GM19193 (cell line): Measurements from ENCODE around the gene DDC.

Experiments
- POLR2A ChIP-seq: IDR thresholded peaks from 4 replicates; pipeline ENCODE4 v1.6.1; 2011; ENCODE audit not compliant: insufficient read depth, insufficient read length; ENCODE audit errors: extremely low read depth

DDC gene

DNA sequence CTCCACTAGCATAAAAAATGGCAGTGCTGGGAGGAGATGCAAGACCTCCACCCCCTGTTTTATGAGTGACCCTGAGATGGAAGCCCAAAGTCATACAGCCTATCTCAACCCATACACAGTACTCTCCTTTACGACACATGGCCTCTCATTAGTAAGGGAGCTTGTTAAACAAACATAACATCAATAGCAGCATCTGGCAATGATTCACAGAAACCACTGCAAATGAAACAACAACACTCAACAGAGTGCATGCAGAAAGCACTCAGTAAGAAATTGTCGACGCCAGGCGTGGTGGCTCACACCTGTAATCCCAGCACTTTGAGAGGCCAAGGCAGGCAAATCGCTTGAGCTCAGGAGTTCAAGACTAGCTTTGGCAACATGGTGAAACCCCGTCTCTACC lies 87.6 kb downstream of the DDC start:
- no peak for TF ChIP-seq POLR2A

DNA sequence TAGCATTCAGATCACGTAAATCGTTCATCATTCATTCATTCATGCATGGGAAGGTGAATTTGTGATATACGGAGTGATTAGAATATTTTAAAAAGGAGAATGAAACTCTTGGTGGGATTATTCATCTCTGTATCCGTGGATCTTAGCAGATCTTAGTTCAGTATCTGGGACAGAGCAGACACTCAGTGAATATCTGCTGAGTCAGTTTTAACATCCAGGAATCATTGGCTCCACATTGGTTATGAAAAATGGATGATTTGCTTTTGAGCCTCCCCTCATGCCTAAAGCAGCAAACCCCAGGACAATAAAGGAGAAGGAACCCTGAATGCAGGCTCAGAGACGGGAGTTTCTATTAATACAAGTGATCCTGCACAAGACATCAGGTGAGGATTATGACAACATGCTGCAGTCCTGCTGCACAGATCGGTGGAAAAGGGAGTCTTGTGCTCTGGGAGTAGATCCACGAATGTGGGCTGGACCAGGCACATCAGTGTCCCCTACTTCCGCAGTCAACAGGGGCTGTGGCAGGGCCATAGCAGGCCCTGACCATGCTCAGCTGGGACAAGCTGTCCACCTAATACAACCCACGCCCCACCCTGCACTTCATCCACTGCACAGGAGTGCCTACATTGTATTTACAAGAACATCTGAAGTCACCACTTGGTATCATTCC lies 88.1 kb downstream of the DDC start:
- no peak for TF ChIP-seq POLR2A

DNA sequence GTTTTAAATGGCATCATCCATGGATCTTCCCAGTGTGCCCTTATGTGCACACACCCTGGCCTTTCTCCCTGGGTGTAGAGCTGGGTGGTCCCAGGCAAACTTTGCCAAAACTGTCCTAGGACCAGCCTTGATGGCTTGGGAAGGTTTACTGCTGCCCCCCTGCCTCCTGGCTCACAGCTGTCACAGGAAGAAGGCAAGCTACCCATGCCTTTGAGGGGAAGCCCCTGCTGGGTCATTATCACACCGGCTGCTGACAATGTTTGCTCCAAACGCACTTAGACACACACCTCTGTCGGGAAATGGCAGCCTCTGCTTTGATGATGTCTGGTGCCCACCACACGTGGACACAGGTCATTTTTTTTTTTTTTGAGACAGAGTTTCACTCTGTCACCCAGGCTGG lies 89.9 kb downstream of the DDC start:
- TF ChIP-seq POLR2A = no peak

DNA sequence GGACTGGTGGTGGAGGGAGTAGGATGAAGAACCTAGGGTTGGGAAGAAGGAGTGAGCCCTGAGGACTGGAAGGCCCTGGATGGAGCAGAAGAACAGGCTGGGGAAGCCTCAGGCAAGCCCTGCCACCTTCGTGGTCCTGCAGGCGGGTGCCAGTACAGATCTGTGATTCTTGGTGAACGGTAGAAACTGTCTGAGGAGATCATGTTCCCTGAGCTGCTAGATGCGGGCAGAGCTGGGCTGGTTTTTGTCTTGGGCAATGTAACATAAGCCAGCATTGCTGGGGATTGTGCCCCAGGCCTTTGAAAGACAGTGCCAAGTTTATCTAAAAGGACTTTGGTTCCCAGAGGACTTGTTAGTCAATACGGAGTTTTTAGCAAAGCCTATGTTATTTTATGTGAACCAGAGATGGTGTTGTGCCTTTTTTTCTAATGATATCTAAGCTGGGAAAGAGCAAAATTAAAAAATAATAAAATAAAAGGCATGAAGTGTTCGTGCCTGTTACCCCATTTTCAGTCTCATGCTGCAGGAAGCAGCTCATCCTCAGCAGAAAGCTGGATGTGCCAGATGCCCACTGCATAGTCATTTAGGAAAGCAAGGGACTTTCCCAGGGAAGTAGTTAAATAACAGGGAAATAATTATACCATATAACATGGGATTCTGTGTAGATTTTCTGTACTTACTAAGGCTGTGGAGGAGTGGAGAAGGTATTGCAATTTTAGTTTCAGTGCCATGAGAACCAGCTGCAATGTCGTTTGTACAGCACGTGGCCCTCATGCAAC lies 90.6 kb downstream of the DDC start:
- no peak for TF ChIP-seq POLR2A

DNA sequence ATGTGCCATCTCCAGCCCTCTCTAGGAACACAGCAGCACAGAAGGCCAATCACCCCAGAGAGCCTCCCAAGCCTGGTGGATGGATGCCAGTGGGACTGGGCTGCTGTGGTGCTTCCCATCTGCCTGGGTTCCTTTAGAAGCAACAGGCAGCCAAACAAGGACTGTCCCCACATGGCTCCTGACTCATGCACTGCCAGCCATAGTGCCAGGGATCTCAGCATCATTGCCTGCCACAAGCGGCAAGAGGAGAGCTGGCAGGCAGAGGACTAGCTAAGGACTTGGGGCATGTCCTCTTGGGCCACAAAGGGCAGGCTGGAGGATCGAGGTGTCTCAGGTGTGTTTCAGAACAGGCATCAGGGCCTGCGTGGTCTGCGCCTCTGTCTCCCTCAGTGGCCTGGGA lies 91.7 kb downstream of the DDC start:
- TF ChIP-seq POLR2A = no peak

DNA sequence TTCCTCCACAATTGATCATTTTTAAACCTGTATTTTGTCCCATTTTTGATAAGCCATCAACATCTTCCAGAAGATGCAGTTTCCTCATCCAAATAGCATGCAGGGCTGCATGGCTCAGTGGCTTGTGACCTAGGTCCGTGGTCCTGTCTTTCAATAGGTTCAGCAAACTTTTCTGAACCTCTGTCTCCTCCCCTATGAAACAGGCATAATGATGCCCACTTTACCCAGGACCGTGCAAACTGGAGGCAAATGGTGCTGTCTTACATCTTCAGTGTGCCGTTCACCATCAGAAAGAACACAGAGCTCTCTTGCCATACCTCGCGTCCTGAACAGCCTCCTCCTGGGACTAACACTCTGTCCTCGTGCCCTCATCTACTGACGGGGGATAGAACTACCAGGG lies 92.8 kb downstream of the DDC start:
- no peak for TF ChIP-seq POLR2A

DNA sequence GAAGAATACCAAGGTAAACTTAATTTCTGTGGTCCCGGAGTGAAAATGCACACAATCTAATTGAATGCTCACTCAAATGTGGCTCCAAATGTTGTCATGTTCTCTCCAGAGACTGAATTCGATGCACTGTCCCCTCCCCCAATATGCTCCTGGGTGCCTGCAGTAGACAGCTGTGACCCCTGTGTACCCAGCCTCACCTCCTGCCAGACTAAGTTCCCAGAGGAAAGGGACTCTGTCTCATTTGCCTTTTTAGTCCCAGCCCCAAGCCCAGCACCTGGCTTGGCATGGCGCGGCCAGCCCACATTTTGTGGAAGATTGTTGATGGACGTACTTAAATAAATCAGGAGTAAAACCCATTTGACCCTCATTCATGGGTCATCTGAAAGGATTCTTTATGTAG lies 93.2 kb downstream of the DDC start:
- no peak for TF ChIP-seq POLR2A

DNA sequence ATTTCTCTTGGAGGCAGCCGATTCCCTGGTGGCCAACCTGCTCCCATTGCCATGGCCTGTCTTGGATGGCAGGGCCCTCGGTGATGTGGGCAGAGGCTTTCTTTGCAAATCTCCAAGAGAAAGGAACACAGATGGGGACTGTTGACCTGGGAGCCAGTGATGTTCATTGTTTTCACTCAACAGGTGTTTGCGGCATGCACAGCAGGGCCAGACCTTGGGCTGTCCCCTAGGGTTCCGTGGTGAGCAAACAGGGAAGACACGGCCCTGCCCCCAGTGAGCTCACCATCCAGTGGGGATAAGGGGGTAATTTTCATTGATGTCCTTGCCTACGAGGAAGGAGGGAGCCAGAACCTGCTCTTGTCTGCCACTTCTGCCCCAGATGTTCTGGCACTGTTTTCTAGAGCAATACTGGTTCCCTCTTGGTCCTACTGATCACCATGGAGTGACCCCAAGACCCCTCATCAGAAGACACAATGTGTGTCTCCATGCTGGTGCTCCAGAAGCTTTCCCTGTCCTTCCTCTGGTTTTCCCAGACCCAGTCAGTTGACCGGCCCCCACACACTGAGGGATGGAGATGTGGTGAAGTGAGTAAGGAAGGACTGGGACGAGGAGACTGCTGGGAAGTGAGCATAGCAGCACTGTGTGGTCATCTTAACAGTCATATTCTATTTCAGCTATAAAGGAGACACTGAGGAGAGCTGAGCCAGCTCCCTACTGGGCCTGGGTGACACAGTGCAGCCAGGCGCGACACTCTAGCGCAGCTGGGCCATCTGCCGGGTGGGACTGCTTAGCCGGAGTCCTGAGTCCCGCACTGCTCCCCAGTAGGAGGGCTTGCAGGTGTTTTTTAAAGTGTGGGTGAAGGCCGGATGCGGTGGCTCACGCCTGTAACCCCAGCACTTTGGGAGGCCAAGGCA lies 94.7 kb downstream of the DDC start:
- no peak for TF ChIP-seq POLR2A

DNA sequence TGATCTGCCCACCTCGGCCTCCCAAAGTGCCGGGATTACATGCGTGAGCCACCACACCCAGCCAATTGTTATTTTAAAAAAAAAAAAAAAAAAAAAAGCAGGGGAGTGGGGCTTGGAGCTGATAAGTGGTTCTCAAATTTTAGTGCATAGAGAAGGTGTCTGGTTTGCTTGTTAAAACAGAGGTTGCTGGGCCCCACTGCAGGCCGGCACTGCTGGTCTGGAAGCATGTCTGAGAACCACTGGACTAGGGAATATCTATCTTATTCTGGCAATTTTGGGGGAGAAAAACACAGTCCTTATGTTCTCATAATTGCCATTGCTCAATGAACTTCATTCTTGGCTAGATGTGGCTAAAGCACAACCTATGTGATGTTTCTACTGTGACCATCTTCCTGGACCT lies 96.0 kb downstream of the DDC start:
- TF ChIP-seq POLR2A = no peak

DNA sequence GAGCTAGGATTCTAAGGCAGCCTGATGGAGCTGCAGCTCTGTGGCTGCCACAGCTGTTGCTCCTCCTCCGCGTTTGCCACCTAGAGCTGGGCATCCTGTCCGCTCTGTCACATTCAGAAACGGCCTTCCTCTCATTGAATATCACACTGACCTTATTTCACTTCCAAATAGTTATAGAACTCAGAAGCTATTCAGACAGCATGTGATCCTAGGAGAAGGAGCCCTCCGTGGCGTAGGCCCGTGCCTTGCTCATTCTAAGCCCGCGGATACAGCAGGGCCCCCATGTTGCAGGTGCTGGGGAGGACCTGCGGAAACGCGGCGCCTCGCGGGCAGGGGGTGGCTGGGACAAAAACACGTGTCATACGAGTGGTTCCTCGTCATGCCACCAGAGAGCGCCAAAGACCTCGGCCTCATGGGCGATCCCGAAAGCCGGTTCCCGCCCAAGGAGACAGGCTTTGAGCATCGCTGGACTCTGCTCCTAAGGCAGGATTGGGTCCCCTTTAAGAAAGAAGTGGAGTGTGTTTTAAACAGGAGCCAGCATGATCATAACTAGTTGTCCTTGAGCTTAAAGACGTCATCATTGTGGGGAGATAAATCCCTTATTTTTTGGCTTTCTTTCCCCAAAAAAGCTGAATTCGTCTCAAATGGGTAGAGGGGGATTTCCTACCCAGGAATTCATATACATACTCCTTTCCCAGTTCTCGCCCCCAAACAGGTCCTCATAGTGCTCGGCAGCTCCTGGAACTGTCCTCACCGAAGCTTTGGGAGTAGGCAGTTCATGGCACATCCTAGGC lies 97.2 kb downstream of the DDC start:
- TF ChIP-seq POLR2A = no peak

DNA sequence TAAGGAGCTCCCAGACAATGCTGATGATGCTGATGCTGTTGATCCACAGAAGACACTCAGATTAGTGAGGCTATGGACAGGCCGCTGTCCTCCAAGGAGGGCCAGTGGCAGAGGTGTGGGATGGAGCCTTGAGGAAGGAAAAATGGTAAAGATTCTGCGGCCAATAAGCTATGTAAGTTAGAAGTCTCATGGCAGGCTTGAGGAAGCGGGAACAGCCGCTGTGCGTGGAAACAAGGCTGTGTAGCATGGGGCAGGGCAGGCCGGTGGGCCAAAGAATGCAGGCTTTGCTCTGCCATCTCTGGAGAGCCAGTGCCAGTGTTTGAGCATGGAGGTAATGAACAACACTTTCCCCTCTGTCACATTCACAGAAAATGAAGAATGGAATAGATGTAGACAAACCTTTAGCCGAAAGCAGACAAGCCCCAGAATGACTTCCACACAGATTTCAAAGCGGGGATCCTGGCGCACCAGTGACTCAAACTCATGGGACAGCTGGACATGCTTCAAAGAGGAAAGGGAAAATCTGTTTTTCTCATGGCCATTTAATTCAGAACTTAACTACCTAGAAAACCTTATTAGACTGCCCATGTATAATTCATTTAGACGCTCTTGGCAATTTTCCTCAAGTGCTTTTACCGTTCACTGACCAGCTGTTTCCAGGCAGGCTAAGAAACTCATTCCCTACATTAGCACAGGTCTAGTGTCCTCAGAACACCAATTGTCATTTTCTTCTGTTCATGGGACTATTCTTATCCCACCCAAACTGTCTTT lies 98.2 kb downstream of the DDC start:
- TF ChIP-seq POLR2A = no peak

DNA sequence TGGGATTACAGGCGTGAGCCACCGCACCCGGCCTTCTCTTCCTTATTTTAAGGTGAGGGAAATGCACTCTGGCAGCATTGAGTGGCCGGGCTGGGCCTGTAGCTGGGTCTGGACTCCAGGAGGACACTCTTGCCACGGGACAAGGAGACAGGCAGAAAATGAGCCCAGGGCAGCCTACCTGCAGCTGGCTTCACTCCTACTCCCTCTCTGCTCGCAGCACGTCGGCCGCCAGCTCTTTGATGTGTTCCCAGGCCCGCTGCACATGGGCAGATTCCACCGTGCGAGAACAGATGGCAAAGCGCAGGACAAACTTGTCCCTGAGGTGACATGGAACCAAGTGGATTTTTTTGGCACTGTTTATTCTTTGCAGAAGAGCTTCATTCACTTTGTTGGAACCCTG lies 102.2 kb downstream of the DDC start:
- no peak for TF ChIP-seq POLR2A

DNA sequence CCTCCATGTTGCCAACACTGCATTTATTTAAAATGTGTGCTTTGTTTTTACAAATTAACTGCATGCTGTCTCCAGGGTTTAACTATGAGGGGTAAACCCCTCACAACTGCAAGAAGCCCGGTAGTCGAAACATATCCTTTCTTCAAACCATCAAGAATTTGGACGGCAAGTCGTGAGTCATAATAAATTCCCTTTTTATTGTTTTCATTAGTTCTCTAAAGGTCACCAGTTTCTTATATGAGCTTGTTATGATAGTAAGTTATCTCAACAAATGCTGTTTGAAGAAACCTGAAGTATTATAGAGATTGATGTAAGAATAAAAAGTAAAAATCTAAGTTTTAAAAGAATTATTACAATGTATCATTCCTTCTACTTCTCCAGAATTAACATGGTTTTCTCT lies 102.8 kb downstream of the DDC start:
- no peak for TF ChIP-seq POLR2A

DNA sequence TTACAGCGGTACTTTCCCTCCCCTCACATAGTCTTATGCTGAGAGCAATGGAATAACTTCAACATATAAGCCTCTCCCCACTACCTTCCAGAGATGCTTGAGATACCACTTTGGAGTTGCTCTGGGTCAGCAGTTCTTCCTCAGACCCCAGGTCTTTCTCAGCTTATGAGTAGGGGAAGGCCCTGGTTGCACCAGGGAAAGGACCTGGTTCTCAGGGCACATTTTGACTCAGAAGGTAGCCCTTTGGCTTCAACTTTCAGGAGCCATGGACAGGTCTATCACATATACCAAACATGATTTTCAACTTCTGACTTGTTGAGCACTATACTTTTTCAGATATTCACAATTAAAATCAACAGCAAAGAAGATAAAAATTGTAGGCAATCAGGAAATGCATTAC lies 103.5 kb downstream of the DDC start:
- no peak for TF ChIP-seq POLR2A
